ENCODE measurements around the gene ASAH2B. TPM values are rescaled to one million over a fixed set of nuclear protein-coding genes. Genes with fewer than 3 reads are reported as not detected.
"Not testable (repeated sequence)": the region's sequence is repeated elsewhere in the genome, so short reads cannot be mapped to it uniquely, and the experiment has no call there.

Gene ASAH2B
- total RNA-seq, 4 donors from 2014 or later = 2.5 to 6.5 (median 4.1) TPM

DNA sequence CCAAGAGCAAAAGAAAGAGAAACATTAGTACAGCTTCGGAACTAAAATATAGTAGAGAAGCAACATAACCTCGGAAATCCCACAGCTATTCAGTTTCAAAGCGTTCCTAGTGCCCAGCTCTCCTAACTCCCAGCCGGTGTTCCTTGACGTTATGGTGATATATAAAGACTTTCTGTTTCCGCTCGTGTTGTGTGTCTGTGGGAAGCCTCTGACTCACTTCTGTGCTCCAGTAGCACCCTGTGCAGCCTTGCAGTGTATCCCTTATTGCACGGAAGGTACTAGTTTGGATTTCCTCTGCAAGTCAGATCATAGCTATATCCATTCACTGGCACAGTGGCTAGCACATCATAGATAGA lies 535 bp downstream of the ASAH2B start:
- peaks cover 0 to 5% (median 0%) of the 10 kb centered on the region in 4 donors for H3K4me1 ChIP-seq
- H3K4me3 ChIP-seq = peak overlapping the region; percentile 69 to 93 (median 72)
- H3K36me3 ChIP-seq = no peaks in the 10 kb centered on the region
- DNase-seq = peak in 1 of 3 donors; percentile 53
- H3K27ac ChIP-seq = peak overlapping the region; percentile 24 to 69 (median 63)
- H3K27me3 ChIP-seq = no peaks in the 10 kb centered on the region
- no peaks in the 10 kb centered on the region for H3K9me3 ChIP-seq
- TF ChIP-seq CTCF (IDR thresholded peaks at IDR 0.05) (no peak), POLR2A (IDR thresholded peaks at IDR 0.05) (no peak)

GRCh38 chr10:50742820-50743219 lies 3.1 kb downstream of the ASAH2B start:
- not testable (repeated sequence) for H3K4me3 ChIP-seq, H3K27ac ChIP-seq, H3K9me3 ChIP-seq, DNase-seq, H3K36me3 ChIP-seq, H3K27me3 ChIP-seq, H3K4me1 ChIP-seq

GRCh38 chr10:50766774-50767513 lies 27.2 kb downstream of the ASAH2B start:
- not testable (repeated sequence) for H3K36me3 ChIP-seq, H3K4me3 ChIP-seq, DNase-seq, H3K27me3 ChIP-seq, H3K4me1 ChIP-seq, H3K27ac ChIP-seq, H3K9me3 ChIP-seq

GRCh38 chr10:50772042-50772441 lies 32.3 kb downstream of the ASAH2B start:
- H3K4me1 ChIP-seq, DNase-seq, H3K36me3 ChIP-seq, H3K27ac ChIP-seq, H3K27me3 ChIP-seq, H3K4me3 ChIP-seq, H3K9me3 ChIP-seq: not testable (repeated sequence)

GRCh38 chr10:50774868-50775267 lies 35.1 kb downstream of the ASAH2B start:
- H3K9me3 ChIP-seq, DNase-seq, H3K4me3 ChIP-seq: not testable (repeated sequence)

GRCh38 chr10:50780036-50780435 lies 40.3 kb downstream of the ASAH2B start:
- H3K36me3 ChIP-seq, H3K9me3 ChIP-seq, H3K4me1 ChIP-seq, H3K27me3 ChIP-seq, DNase-seq, H3K27ac ChIP-seq, H3K4me3 ChIP-seq: not testable (repeated sequence)

More at GRCh38 chr10:50774868-50775267, 35.1 kb downstream of the ASAH2B start:
- not testable (repeated sequence) for H3K4me1 ChIP-seq, H3K36me3 ChIP-seq, H3K27me3 ChIP-seq, H3K27ac ChIP-seq

DNA sequence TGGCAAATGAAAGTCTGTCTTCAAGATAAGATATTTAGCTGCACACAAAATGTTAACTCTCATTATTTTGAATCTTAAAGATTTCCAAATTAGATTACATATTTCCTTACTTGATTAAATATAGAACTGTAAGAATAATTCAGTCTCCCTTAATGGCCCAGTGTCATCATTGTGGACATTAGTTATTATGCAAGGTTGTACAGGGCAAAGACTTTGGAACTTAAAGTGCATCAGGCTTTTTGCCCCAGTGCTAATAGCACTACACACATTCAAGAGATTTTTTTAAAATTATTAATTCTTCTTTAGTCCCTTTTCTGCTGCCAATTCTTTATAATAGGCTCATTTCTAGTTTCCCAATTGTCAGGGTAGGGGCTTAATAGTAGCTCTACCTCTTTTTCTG lies 42.3 kb downstream of the ASAH2B start:
- H3K27ac ChIP-seq, H3K36me3 ChIP-seq, DNase-seq, H3K27me3 ChIP-seq, H3K9me3 ChIP-seq, H3K4me3 ChIP-seq, H3K4me1 ChIP-seq: not testable (repeated sequence)

- not testable (repeated sequence) for H3K9me3 ChIP-seq, H3K4me1 ChIP-seq, H3K4me3 ChIP-seq, H3K27me3 ChIP-seq, H3K36me3 ChIP-seq, H3K27ac ChIP-seq
- DNase-seq = peak in 1 of 3 donors; percentile 7
Measured at GRCh38 chr10:50787962-50788361, 48.2 kb downstream of the ASAH2B start.

- DNase-seq = no peak
- H3K27ac ChIP-seq = no peak overlapping the region
- TF ChIP-seq CTCF (IDR thresholded peaks at IDR 0.05) = peak in 4 of 6 experiments; percentile 13 to 79 (median 78)
- no peak for TF ChIP-seq POLR2A (IDR thresholded peaks at IDR 0.05)
- H3K36me3 ChIP-seq = no peaks in the 10 kb centered on the region
- no peaks in the 10 kb centered on the region for H3K9me3 ChIP-seq
- H3K27me3 ChIP-seq = no peaks in the 10 kb centered on the region
- no peak overlapping the region for H3K4me3 ChIP-seq
- H3K4me1 ChIP-seq = no peaks in the 10 kb centered on the region
Measured at GRCh38 chr10:50788951-50789945, 49.5 kb downstream of the ASAH2B start.

Measured in Peyer's patch (tissue), 4 donors.